Activated gamma-delta T cell treated with Interleukin-2 at 50 U/mL for 16 hours (primary cell): ENCODE measurements around the gene STOM.

ENCODE experiments used
- DNase-seq: peaks from one replicate; pipeline ENCODE4 v3.0.0-alpha.2; 2020

Gene STOM

DNA sequence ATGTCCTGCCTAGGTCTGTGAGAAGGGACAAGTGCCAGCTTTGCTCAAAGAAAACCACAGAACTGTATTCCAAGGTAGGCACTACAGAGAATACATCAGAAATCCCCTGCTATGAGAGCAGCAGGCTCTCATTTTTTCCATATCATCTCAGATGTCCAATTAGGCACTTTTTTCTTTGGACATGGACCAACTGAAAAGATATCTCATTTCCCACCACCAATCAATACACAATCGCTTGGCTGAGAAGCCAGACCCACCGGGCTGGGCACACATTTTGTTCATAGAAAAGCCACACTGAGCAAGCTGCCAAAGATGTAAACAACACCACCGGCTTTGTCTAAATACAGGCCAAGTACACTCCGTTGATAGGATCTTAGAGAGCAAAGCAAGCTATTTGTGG, 25.9 kb downstream of the STOM start:
- no peak for DNase-seq

DNA sequence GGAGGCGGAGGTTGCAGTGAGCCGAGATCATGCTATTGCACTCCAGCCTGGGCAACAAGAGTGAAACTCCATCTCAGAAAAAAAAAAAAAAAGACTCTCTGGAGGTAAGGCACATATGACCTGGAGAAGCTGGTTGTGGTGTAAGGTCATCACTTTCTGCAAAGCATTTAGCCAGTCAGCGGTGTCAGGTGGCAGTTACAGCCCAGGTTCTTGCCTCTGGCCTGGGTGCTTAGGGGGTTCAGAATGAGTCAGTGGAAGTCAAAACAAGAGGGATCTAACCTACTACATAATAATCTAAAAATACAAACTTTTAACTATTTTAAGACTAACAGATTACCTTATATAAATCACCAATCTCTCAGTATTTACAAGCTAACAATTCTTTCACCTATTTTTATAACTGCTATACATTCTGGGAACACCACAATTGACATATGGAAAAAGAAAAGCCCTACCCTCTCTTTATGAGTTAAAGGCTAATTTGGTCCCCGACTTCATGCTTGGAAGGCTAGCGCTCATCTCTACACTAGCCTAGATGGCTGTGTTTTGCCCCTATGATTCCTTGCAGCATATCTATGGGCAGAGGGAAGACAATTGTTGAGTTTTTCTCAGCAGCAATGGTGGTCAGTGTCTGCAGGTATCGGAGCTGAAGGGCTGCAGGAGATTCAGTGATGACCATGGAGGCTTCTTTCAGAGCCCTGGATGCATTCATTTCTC, 29.2 kb downstream of the STOM start:
- no peak for DNase-seq

- DNase-seq, result no peak
Measured at GRCh38 chr9:121339437-121339836, 30.6 kb downstream of the STOM start.

DNA sequence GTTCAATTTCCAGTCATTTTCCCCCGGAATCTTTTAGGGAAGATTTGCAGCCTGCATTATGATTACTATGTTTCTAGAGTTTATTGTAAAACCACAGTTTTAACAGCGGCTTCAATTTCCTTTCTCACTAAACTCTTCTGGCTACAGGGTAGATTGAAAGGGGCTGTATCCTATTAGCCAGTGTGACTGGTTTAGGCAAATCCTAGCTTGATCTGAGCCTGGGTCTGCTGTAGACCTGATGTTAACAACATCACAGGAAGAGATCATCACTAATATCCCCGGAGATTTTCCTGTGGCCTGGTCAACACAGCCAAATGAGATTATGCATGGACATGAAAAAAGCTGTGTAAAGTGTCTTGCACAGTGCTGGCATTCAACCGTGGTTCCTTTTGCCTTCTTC, 33.4 kb downstream of the STOM start:
- no peak for DNase-seq

DNA sequence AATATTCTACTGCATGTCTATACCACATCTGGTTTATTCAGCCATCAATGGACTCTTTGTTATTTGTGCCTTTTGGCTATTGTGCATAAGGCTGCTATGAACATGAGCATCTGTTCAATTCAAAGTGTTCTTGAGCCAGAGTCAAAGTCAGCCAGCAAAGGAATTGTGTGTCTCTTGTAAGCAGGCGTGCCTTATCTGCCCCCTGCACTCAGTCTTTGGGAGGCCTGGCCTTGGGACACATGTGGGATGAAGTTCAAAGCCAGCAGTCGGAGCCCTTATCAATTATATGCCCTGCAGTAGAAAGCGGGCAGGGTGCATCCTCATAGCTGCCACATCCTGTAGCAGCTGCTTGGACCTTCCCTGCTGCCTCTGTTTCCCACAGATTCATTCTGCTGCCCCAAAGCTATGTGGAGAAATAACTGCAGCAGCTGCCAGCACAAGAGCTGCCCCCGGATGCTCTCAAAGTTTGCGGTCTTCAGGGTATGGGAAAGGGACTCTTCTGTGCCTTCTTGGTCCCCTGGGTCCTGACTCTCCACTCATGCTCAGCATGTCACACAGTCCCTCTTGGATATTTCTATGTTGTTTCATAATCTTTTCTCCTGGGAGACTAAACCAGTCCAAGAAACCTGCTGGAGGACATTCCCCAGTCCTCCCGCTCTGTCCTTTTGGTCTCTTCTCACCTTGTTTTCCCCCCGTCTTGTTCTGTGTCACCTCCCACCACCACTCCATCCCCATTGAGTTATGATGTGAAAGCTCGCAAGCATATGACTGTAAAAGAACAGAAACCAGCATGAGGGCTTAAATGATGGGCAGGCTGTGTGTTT, 35.9 kb downstream of the STOM start:
- no peak for DNase-seq

DNA sequence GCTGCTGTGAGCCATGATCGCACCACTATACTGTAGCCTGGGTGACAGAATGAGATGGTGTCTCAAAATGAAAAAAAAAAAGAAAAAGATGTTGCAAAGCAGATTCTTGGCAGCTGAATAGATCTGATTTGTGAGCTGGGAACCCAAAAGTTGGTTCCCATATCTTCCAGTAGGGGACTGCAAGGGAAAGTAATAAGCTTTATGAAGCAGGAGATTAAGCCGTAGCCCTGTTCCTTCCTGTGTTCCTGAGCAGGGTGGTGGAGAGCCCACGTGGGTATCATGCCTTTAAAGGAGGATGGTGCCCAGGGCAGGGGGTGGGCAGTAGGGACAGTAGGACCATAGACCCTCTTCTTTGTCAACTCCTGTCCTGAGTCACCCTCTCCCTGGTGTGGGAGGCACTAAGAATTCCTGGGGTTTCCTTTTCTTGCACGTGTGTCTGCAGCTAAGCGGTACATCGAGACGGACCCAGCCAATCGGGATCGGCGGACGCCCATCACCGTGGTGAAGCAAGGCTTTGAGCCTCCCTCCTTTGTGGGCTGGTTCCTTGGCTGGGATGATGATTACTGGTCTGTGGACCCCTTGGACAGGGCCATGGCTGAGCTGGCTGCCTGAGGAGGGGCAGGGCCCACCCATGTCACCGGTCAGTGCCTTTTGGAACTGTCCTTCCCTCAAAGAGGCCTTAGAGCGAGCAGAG, 37.9 kb downstream of the STOM start:
- no peak for DNase-seq

- no peak for DNase-seq
Measured at GRCh38 chr9:121331549-121331948, 38.5 kb downstream of the STOM start.

DNA sequence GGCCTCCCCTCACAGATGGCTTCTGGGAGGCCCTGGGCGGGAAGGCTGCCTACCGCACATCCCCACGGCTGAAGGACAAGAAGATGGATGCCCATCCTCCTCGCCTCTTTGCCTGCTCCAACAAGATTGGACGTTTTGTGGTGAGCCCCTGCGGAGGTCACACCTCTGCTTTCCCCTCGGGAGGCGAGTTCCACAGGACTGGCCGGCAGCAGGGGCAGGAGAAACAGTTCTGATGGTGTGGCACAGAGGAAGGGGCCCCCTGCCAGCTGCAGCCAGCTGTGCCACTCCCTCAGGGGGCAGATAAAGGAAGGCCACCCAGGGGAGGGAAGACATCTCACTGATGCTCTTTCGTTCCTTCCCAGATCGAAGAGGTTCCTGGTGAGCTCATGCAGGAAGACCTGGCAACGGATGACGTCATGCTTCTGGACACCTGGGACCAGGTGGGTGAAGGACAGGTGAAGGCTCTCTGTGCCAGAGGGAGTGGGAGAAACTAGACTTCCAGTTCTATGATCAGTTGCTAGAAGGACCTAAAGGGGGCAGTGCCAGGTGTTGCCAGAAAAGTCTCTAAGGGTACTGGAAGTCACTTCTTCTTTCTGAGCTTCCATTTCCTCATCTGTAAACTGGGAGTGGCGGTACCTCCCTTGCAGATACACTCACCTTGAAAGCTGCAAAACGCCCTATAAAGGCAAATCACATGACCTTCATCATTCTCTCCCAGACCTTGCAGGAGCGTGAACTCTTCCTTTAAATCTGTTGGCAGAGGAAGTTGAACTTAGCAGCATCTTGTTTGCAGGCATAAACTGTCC, 41.0 kb downstream of the STOM start:
- no peak for DNase-seq

- no peak for DNase-seq
Measured at GRCh38 chr9:121328476-121328875, 41.6 kb downstream of the STOM start.

DNA sequence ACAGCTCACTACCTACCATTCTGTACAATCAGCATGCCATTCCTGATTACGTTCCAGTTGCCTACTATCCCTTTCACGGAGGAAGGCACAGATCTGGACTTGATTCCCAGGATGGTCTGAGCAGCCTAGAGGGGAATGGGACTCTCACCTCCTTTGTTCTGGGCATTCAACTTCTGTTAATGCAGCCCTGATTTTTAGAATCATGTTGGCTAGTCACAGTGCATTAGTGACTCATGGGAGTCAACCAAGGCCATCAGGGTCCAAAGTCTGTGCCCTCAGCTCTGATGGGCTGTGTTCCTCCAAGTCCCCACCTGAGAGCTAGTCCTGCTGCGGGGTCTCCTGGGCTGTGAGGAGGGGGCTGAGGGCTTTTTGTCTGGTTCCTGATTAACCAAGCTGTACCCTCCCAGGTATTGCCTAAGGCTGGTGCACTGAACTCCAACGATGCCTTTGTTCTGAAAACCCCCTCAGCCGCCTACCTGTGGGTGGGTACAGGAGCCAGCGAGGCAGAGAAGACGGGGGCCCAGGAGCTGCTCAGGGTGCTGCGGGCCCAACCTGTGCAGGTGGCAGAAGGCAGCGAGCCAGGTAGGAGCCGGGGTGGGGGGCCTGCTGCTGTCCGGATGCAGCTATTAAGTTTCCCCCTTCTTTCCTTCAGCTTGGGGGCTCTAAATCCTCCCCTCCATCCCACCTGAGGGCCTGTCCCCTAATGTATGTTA, 43.0 kb downstream of the STOM start:
- DNase-seq, result no peak

DNA sequence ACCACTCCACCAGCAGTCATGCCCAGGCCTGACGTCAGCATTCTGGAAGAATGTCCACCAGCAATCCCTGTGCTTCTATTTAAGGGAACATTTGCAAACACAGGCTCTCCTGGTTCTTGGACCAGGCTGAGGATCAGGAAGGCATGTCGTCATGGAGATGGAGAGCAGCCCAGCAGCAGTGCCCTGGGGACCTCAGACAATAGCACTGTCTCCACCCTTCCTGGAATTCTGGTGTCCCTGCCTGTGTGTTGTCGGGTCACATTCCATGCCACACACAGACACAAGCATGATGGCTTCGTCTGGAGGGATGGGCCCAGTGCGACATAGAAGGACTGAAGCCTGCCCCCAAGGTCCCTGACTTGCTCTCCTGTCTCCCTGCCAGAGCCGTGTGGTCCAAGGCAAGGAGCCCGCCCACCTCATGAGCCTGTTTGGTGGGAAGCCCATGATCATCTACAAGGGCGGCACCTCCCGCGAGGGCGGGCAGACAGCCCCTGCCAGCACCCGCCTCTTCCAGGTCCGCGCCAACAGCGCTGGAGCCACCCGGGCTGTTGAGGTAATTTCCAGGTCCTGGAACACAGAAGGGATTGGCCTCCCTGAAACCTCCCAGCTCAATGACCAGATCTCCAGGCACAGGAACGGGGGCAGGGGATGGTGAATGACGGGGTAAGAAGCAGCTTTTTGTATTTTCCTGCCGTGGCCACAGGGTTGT, 43.8 kb downstream of the STOM start:
- no peak for DNase-seq

DNA sequence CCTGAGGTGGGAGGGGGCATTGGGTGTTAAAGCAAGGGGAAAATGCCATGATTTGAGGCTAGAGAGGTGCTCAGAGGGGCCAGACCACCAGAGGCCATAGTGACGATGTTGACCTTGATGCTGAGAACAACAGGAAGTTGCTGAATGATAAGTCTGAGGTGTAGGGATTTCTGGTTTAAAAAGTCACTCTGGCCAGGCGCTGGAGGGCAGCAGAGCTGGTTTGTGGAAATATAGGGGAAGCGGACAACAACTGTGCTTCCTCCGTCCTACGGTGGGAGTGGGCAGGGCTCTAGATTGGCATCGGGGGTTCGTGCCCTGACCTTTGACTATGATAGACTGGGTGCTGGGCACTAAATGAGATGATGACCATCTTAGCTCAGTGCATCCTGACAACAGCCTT, 44.7 kb downstream of the STOM start:
- DNase-seq, result no peak

DNA sequence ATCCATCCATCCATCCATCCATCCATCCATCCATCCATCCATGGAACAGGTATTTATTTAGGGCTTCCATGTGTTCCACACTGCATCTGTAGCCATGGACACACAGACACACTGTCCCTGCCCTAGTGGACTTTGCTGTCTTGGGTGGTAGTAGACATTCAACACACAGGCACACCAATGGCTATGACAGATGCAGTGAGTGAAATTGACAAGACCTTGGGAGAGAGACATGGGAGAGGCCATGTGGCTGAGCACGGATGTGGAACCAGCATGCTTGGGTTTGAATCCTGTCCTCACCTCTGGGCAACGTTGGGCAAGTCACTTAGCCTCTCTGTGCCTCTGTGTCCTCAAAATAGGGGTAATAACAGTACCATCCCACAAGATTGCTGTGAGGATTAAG, 45.3 kb downstream of the STOM start:
- no peak for DNase-seq

- no peak for DNase-seq
Measured at GRCh38 chr9:121324316-121324715, 45.7 kb downstream of the STOM start.

- DNase-seq, result no peak
Measured at GRCh38 chr9:121323449-121324151, 46.5 kb downstream of the STOM start.

GRCh38 chr9:121322737-121323448, 47.2 kb downstream of the STOM start:
- DNase-seq, result no peak

DNA sequence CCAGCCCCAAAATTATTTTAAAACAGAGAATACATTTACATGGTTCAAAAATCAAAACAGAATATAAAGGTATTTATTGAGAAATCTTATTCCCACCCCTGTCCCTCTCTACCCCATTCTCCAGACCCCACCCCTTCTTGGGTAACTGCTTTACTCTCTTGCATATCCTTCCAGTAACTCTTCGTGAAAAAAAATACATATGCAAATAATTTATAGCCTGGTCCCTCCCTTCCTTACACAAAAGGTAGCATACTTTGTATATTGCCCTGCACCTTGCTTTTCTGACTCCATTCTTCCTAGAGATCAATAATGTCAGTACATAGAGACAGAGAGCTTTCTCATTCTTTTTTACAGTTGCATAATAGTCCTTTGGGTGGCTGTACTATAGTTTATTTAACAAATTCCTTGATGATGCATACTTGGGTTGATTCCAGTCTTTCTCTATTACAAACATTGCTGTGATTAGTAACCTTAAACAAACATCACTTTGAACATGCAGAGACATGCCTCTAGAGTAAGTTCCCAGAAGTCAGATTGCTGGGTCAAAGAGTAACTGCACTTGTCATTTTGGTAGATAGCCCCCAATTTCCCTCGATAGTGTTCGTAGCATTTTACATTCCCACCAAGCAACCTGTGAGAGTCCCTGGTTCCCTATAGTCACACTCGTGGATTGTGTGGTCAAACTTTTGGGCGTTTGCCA, 47.9 kb downstream of the STOM start:
- no peak for DNase-seq

DNA sequence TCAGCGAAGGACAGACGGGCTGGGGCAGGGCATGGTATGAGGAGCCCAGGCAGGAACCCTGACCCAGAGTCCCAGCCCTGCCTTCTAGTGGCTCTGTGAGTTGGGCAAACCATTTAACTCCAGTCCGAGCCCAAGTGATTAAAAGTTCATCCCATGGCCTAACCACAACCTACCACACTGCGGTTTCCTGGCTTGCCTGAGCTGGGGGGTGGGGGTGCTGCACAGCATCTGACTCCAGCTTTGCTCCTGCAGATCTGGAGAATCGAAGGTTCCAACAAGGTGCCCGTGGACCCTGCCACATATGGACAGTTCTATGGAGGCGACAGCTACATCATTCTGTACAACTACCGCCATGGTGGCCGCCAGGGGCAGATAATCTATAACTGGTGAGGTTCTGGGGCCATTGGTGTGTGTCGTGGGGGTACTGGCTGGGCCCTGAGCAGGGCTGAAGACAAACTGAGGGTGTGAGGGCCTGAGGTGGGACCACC, 49.0 kb downstream of the STOM start:
- DNase-seq, result no peak

- no peak for DNase-seq
Measured at GRCh38 chr9:121319383-121319780, 50.7 kb downstream of the STOM start.
